Thyroid gland (tissue), 4 donors: Measurements from ENCODE around the gene VPS51.

Experiments
- POLR2A ChIP-seq, 2 donors: fragments of 450-650 bp; IDR thresholded peaks; one replicate each; pipeline ENCODE4 v1.6.1; 2017; ENCODE audit warnings: antibody characterized with exemption in 2 of 2, mild to moderate bottlenecking in 2 of 2, moderate library complexity in 1 of 2
- TF ChIP-seq, protein P1 (sequence below), 6 experiments: fragments of 200-600 bp in 3 of 6; fragments of 450-650 bp in 3 of 6; sonication (generic) in 3 of 6; IDR thresholded peaks; one replicate each; pipeline ENCODE4 v1.5.1; 2016 to 2019; ENCODE audit warnings: antibody characterized with exemption in 6 of 6, mild to moderate bottlenecking in 2 of 6, inconsistent platforms in 1 of 6, moderate library complexity in 1 of 6

- TF ChIP-seq POLR2A (IDR thresholded peaks at IDR 0.05) = no peak
- TF ChIP-seq, protein P1, sequence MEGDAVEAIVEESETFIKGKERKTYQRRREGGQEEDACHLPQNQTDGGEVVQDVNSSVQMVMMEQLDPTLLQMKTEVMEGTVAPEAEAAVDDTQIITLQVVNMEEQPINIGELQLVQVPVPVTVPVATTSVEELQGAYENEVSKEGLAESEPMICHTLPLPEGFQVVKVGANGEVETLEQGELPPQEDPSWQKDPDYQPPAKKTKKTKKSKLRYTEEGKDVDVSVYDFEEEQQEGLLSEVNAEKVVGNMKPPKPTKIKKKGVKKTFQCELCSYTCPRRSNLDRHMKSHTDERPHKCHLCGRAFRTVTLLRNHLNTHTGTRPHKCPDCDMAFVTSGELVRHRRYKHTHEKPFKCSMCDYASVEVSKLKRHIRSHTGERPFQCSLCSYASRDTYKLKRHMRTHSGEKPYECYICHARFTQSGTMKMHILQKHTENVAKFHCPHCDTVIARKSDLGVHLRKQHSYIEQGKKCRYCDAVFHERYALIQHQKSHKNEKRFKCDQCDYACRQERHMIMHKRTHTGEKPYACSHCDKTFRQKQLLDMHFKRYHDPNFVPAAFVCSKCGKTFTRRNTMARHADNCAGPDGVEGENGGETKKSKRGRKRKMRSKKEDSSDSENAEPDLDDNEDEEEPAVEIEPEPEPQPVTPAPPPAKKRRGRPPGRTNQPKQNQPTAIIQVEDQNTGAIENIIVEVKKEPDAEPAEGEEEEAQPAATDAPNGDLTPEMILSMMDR (IDR thresholded peaks at IDR 0.05) = no peak
Measured at GRCh38 chr11:65109231-65110198, 13.5 kb downstream of the VPS51 start.
